GM18858 (cell line): Measurements from ENCODE around the gene CACNA1B.

Experiments used
- ATAC-seq: cut with Tn5 transposase; IDR thresholded peaks from one replicate; pipeline ENCODE4 v1.9.1; 2021; ENCODE audit not compliant: unreplicated experiment

The CACNA1B gene

GRCh38 chr9:137959641-137960411 is 82.2 kb downstream of the CACNA1B start:
- no peak for ATAC-seq

GRCh38 chr9:137960496-137960895 is 82.9 kb downstream of the CACNA1B start:
- no peak for ATAC-seq

DNA sequence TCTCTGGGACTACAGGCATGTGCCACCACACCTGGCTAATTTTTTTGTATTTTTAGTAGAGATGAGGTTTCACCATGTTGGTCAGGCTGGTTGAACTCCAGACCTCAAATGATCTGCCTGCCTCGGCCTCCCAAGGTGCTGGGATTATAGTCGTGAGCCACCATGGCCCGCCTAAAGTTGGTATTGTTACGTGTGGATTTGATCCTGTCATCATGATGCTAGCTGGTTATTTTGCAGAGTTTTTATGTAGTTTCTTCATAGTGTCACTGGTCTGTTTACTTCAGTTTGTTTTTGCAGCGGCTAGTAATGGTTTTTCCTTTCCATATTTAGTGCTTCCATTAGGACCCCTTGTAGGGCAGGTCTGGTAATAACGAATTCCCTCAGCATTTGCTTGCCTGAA is 85.9 kb downstream of the CACNA1B start:
- no peak for ATAC-seq

DNA sequence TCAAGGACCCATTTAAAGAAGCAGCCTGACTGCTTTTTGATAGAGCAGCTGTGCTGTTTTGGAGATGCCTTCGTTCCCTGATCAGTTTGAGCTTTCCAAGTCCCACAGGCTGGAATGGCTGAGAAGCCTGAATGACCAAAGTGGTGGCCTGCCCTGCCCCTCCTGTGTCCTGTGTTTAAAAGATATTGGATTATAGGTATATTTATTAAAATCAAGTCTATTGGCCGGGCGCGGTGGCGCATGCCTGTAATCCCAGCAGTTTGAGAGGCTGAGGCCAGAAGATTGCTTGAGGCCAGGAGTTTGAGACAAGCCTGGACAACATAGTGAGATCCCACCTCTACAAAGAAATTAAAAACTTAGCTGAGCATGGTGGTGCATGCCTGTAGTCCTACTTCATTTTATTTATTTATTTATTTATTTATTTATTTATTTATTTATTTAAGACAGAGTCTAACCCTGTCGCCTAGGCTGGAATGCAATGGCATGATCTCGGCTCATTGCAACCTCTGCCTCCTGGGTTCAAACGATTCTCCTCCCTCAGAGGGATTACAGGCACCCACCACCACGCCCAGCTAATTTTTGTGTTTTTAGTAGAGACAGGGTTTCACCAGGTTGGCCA is 87.7 kb downstream of the CACNA1B start:
- ATAC-seq = no peak

DNA sequence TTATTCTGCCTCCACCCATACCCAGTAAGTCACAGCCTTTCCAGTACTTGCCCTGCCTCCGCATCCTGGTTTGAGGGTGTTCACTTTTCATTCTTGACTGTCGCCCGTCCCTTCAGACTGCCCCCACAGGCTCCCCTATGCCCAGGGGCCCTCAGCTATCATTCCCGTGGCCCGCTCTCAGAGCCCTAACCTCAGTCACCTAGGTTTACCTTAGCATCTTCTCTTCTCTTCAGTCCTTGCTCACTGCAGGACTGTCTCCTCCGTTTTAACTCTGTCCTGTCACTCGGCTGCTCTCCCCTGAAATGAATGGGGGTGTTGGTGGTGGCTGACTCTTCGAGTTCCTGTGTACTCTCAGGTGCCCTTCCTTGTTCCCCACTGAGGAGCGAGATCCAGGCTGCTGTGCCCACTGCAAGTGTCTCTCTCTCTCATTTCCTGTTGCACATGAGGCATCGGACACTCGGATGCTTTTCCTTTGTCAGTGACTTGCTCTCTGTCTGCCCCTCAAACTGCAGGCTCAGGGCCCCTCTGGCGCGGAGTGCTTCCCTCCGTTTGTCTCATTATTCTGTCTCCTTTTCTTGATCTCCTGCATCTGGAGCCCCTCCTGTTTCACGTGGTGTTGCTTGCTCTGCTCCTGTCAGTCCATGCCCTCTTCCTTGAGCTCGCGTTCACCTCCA is 89.8 kb downstream of the CACNA1B start:
- no peak for ATAC-seq

GRCh38 chr9:137968235-137968634 is 90.7 kb downstream of the CACNA1B start:
- no peak for ATAC-seq

GRCh38 chr9:137969008-137969407 is 91.4 kb downstream of the CACNA1B start:
- ATAC-seq = no peak

DNA sequence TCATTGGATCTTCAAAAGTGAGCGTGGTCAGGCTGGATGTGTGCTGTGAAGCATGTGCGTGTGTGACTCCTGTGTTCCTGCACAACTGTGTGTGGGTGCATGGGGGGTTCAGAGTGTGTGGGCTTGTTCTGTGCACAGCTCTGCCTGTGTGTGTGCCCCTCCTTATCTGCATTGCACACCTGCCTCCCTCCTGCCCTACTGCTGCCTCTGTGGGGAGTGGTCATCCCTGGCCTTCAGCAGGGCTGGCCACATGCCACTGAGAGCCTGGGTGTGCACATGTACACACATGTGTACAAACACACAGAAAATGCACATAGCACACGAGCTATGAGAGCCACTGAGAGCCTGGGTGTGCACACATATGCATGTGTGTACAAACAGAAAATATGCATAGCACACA is 92.1 kb downstream of the CACNA1B start:
- ATAC-seq = no peak

GRCh38 chr9:137970098-137970497 is 92.5 kb downstream of the CACNA1B start:
- no peak for ATAC-seq

GRCh38 chr9:137970686-137971476 is 93.3 kb downstream of the CACNA1B start:
- no peak for ATAC-seq

- no peak for ATAC-seq
Observed at GRCh38 chr9:137971477-137972138, 94.0 kb downstream of the CACNA1B start.

GRCh38 chr9:137972355-137972987 is 94.9 kb downstream of the CACNA1B start:
- no peak for ATAC-seq

- ATAC-seq = no peak
Observed at GRCh38 chr9:137972988-137973470, 95.4 kb downstream of the CACNA1B start.

- no peak for ATAC-seq
Observed at GRCh38 chr9:137973829-137974416, 96.3 kb downstream of the CACNA1B start.

GRCh38 chr9:137974746-137975526 is 97.4 kb downstream of the CACNA1B start:
- ATAC-seq = no peak

DNA sequence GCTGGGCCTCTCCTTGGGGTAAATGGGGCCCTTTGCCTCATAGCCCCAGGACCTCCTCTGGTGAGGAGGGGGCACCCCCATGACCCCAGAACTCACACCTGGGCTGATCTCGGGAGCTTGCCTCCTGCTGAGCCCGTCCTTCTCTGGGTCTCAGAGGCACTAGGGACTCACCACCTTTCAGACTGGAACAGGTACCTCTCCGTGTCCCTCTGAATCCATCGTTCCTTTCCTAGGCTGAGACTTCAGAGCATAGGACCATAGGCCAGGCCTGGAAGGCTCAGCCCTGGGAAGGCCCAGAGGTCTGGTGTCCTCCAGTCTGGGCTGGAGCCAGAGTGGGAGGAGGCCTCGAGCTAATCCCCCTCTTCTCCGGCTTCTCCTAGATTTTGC is 97.9 kb downstream of the CACNA1B start:
- no peak for ATAC-seq

GRCh38 chr9:137975936-137976565 is 98.5 kb downstream of the CACNA1B start:
- no peak for ATAC-seq

DNA sequence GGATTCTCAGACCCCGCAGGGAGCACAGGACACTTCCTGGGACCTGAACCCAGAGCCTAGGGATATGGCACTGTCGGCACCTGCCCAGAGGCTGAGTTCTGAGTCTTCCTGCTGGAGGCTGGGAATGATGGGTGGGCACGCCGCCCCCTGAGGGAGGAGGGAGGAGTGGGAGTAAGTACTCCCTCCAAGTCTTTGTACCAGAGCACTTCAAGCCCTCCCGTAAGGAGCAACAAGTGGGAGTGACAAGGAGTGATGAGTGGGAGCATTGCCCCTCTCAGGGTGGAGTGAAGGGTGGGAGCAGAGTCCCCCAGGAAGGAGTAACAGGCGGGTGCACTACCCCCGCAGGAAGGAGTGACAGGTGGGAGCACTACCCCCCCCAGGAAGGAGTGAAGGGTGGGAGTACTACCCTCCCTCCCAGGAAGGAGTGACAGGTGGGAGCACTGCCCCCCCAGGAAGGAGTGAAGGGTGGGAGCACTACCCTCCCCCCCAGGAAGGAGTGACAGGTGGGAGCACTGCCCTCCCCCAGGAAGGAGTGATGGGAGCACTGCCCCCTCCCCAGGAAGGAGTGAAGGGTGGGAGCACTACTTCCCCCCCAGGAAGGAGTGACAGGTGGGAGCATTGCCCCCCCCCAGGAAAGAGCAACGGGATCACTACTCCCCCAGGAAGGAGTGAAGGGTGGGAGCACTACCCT is 100.1 kb downstream of the CACNA1B start:
- ATAC-seq = no peak
